Measurements from ENCODE around the gene KCNC3. TPM values are rescaled to one million over a fixed set of nuclear protein-coding genes. Genes with fewer than 3 reads are reported as not detected.

The KCNC3 gene
- total and polyA plus RNA-seq, 7 donors: 0.36 to 1.6 (median 0.88) TPM; not detected in 3

DNA sequence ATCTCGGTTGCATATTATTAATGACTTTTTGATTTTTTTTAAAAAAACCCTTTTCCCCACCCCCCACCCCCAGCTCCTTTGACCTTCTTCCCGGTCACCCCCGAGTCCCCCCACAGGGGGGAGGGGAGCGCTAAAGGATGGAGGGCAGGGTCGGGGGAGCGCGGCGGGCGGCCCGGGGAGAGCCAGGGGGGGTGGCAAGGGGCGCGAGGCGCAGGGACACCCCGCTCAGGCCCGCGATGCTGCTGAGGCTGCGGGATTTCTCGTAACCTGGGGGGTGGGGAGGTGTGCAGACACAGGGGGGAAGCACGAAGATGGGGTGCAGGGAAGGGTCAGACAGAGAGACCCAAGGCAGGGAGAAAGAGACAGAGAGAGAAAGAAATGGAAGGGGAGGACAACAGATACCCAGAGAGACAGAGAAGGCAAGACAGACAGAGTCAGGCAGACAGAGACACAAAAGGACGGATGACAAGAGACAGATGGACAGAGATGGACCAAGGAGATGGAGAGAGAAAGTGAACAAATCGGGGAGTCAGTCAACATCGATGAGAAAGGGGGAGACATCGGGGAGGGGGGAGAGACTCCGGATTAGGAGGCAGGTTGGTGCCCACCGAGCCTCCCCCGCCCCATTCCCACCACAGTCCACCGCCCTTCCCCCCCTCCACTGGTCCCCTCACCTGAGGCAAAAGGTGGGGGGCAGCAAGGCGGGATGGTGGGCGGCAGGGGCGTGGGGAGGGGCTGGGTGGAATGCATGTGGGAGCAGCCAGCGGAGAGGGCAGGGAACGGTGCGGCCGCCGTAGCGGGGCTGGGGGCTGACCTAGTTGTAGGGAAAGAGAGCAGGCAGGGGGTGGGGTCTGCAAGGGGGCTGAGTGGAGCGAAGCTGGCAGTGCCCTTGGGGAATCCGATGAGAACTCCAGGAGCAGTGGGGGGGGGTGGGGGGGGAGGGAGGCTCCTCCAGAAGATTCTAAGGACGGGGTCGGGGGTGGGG is 14.2 kb downstream of the KCNC3 start:
- intact Hi-C loops (cut with DNase I): no loop called here
- Histone ChIP-seq H3K9me3 (no peaks in the 10 kb centered on the region), H3K27me3 (peaks cover 30 to 79% (median 70%) of the 10 kb centered on the region in 3 donors), H3K4me1 (no peaks in the 10 kb centered on the region), H3K27ac (no peak overlapping the region), H3K4me3 (no peak overlapping the region), H3K36me3 (no peaks in the 10 kb centered on the region)
- DNase-seq: no peak
- WGBS, 2 donors: 4 to 34% methylated on average over 39 to 40 of the region's 40 CpGs
- TF ChIP-seq, protein P1, sequence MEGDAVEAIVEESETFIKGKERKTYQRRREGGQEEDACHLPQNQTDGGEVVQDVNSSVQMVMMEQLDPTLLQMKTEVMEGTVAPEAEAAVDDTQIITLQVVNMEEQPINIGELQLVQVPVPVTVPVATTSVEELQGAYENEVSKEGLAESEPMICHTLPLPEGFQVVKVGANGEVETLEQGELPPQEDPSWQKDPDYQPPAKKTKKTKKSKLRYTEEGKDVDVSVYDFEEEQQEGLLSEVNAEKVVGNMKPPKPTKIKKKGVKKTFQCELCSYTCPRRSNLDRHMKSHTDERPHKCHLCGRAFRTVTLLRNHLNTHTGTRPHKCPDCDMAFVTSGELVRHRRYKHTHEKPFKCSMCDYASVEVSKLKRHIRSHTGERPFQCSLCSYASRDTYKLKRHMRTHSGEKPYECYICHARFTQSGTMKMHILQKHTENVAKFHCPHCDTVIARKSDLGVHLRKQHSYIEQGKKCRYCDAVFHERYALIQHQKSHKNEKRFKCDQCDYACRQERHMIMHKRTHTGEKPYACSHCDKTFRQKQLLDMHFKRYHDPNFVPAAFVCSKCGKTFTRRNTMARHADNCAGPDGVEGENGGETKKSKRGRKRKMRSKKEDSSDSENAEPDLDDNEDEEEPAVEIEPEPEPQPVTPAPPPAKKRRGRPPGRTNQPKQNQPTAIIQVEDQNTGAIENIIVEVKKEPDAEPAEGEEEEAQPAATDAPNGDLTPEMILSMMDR (IDR thresholded peaks at IDR 0.05): no peak
- no peak for TF ChIP-seq POLR2AphosphoS5 (IDR thresholded peaks at IDR 0.05)
- TF ChIP-seq EP300 (IDR thresholded peaks at IDR 0.05): no peak
- TF ChIP-seq POLR2A (IDR thresholded peaks at IDR 0.05): no peak

GRCh38 chr19:50313812-50314536 is 15.2 kb downstream of the KCNC3 start:
- H3K4me1 ChIP-seq: no peaks in the 10 kb centered on the region
- WGBS, 2 donors: 4 to 12% methylated on average over 20 of the region's 20 CpGs
- intact Hi-C loops (cut with DNase I): no loop called here
- peaks cover 30 to 84% (median 66%) of the 10 kb centered on the region in 3 donors for H3K27me3 ChIP-seq
- H3K4me3 ChIP-seq: no peak overlapping the region
- H3K9me3 ChIP-seq: no peaks in the 10 kb centered on the region
- no peak overlapping the region for H3K27ac ChIP-seq
- DNase-seq: no peak
- no peaks in the 10 kb centered on the region for H3K36me3 ChIP-seq
- TF ChIP-seq EP300 (IDR thresholded peaks at IDR 0.05) (no peak), POLR2A (IDR thresholded peaks at IDR 0.05) (no peak), POLR2AphosphoS5 (IDR thresholded peaks at IDR 0.05) (no peak)
- TF ChIP-seq, protein P1 (IDR thresholded peaks at IDR 0.05): no peak

DNA sequence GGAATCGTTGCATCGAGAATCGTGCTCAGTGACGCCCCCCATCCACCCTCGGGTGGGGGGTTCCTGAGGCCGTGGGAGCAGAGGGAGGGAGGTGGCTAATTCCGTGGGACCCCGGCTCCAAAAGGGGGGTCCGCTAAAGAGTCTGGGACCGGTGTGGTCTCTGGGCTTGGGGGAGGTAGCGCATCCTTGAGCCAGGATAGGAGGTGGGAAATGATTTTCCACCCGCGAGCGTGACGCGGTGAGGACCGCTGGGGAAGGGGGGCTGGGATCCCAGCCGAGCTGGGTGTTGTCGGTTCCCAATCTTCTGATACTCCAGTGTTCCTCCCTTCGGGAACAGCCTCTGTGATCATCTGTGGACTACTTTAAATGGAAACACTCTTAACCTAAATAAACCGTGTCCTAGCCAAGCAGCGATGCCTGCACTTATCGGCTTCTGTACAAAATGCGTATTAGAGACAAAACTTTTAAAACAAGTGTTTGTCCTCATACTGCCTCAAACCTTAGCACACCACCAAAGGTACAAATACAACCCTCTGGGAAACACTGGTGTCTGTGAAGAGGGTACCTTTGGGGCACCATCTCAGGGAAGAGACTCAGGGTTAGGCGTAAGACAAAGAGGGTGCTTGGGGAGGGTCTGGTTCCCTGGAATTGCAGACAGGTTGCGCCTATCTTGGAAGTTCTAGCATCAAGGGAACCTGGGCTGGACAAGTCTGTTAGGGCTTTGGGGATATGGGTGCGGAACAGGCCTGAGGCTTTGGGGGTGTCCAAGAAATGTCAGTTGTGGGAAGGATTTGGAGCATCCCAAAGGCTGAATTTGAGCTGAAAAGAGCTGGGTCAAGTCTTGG is 16.0 kb downstream of the KCNC3 start:
- 13 to 44% methylated on average over 27 of the region's 27 CpGs for WGBS, 2 donors

More for the DNA sequence above, 16.0 kb downstream of the KCNC3 start:
- intact Hi-C loops (cut with DNase I): no loop called here
- Histone ChIP-seq H3K36me3 (no peaks in the 10 kb centered on the region), H3K4me1 (no peaks in the 10 kb centered on the region), H3K27ac (no peak overlapping the region), H3K9me3 (peaks cover 0 to 4% (median 0%) of the 10 kb centered on the region in 4 donors), H3K27me3 (peaks cover 30 to 84% (median 66%) of the 10 kb centered on the region in 3 donors), H3K4me3 (no peak overlapping the region)
- DNase-seq: no peak
- TF ChIP-seq POLR2A (IDR thresholded peaks at IDR 0.05) (no peak), POLR2AphosphoS5 (IDR thresholded peaks at IDR 0.05) (no peak), EP300 (IDR thresholded peaks at IDR 0.05) (no peak)
- TF ChIP-seq, protein P1 (IDR thresholded peaks at IDR 0.05): no peak
